HCT116 (cell line): Measurements from ENCODE around the gene KHNYN. TPM values are rescaled to one million over a fixed set of nuclear protein-coding genes. Genes with fewer than 3 reads are reported as not detected.

Source experiments
- ATAC-seq: fragments of 200-7000 bp; cut with Tn5 transposase; 2 replicates; pipeline ENCODE4 v1.9.1; 2020; ENCODE audit warnings: mild to moderate bottlenecking, moderate library complexity
- BruUV-seq: library from RNA; stranded (reverse); fragments of 400-500 nt; replicated peaks from 2 replicates; lab custom pipeline; 2021; lab: Mats Ljungman, UMichigan
- CTCF ChIA-PET: fragments of 300-600 bp; sonication (Branson Sonifier 250); formaldehyde crosslinking; loops from one replicate; lab custom pipeline; 2021; ENCODE audit warnings: antibody characterized with exemption; lab: Charles Lee
- POLR2A ChIA-PET: fragments of 300-600, 350-600 bp; sonication (Branson Sonifier 250); formaldehyde crosslinking; loops from one replicate; lab custom pipeline; 2021; ENCODE audit warnings: antibody characterized with exemption; lab: Charles Lee
- RAD21 ChIA-PET, 2 experiments: fragments of 300-600 bp; sonication (Branson Sonifier 250); formaldehyde crosslinking; loops; one replicate each; lab custom pipeline; 2023; ENCODE audit warnings: low total read pairs in 2 of 2; ENCODE audit not compliant: uncharacterized antibody in 2 of 2, unreplicated experiment in 2 of 2, low non-redundant PET in 1 of 2; lab: Charles Lee
- DNase-seq: peaks from one replicate; pipeline ENCODE4 v3.0.0-alpha.2; 2010; ENCODE audit warnings: low read depth, low spot score
- H2AFZ ChIP-seq: fragments of 200-600 bp; shearing (Covaris generic), sonication (generic); 2 replicates; pipeline ENCODE4 v1.6.1; 2017; ENCODE audit warnings: low read depth, mixed run types, mixed read lengths, antibody characterized with exemption, low read length; ENCODE audit not compliant: poor library complexity, severe bottlenecking
- H3K27ac ChIP-seq: 2 replicates; pipeline ENCODE4 v1.5.1; 2012; ENCODE audit warnings: low read depth, low read length
- H3K27me3 ChIP-seq: fragments of 200-600 bp; sonication (generic); 2 replicates; pipeline ENCODE4 v1.6.1; 2016; ENCODE audit warnings: mixed run types, low read length, mixed read lengths; ENCODE audit not compliant: insufficient read depth
- H3K36me3 ChIP-seq, 2 experiments: fragments of 200-500 bp in 1 of 2; fragments of 200-600 bp in 1 of 2; sonication (Bioruptor generic) in 1 of 2; sonication (generic) in 1 of 2; 2 replicates each; pipeline versions ENCODE4 v1.5.1 to v1.6.1; 2014 to 2016; ENCODE audit warnings: low read length in 2 of 2, inconsistent platforms in 1 of 2, mixed read lengths in 1 of 2, mixed run types in 1 of 2; ENCODE audit not compliant: insufficient read depth in 2 of 2, control insufficient read depth in 1 of 2
- H3K4me1 ChIP-seq, 2 experiments: fragments of 200-600 bp in 1 of 2; sonication (generic) in 1 of 2; 2 replicates each; pipeline versions ENCODE4 v1.5.1 to v1.6.1; 2012 to 2017; ENCODE audit warnings: low read length in 2 of 2, inconsistent platforms in 1 of 2, mild to moderate bottlenecking in 1 of 2, mixed read lengths in 1 of 2, mixed run types in 1 of 2, moderate library complexity in 1 of 2; ENCODE audit not compliant: insufficient read depth in 2 of 2, control insufficient read depth in 1 of 2
- H3K4me2 ChIP-seq: fragments of 200-600 bp; sonication (generic); 2 replicates; pipeline ENCODE4 v1.6.1; 2017; ENCODE audit warnings: mixed run types, low read length, mixed read lengths
- H3K4me3 ChIP-seq, 2 experiments: fragments of 200-600 bp in 1 of 2; sonication (generic) in 1 of 2; replicated peaks in 1 of 2; 2 replicates each; pipeline ENCODE4 v1.5.1; 2011 to 2016; ENCODE audit warnings: low read length in 2 of 2, control low read depth in 1 of 2, low read depth in 1 of 2, mild to moderate bottlenecking in 1 of 2, mixed read lengths in 1 of 2, mixed run types in 1 of 2
- H3K79me2 ChIP-seq: fragments of 200-600 bp; sonication (generic); 2 replicates; pipeline ENCODE4 v1.6.1; 2017; ENCODE audit warnings: mild to moderate bottlenecking, mixed run types, low read length, moderate library complexity, mixed read lengths; ENCODE audit not compliant: insufficient read depth
- H3K9ac ChIP-seq: fragments of 200-600 bp; sonication (generic); 2 replicates; pipeline ENCODE4 v1.6.1; 2016; ENCODE audit warnings: low read length, mixed read lengths
- H3K9me2 ChIP-seq: fragments of 200-600 bp; sonication (generic), shearing (Covaris generic); 2 replicates; pipeline ENCODE4 v1.6.1; 2017; ENCODE audit warnings: mixed run types, mild to moderate bottlenecking, moderate library complexity; ENCODE audit not compliant: insufficient read depth
- H3K9me3 ChIP-seq, 2 experiments: fragments of 200-500 bp in 1 of 2; fragments of 200-600 bp in 1 of 2; sonication (Bioruptor generic) in 1 of 2; sonication (generic) in 1 of 2; 2 replicates each; pipeline ENCODE4 v1.6.1; 2014 to 2017; ENCODE audit warnings: low read length in 2 of 2, mixed read lengths in 2 of 2, inconsistent platforms in 1 of 2, low read depth in 1 of 2, mild to moderate bottlenecking in 1 of 2, mixed run types in 1 of 2, moderate library complexity in 1 of 2; ENCODE audit not compliant: control insufficient read depth in 1 of 2, insufficient read depth in 1 of 2
- H4K20me1 ChIP-seq: fragments of 200-600 bp; sonication (generic), shearing (Covaris generic); 2 replicates; pipeline ENCODE4 v1.6.1; 2017; ENCODE audit warnings: mixed run types, mild to moderate bottlenecking, moderate library complexity; ENCODE audit not compliant: insufficient read depth
- EZH2phosphoT487 ChIP-seq: fragments of 200-600 bp; IDR thresholded peaks from 2 replicates; pipeline ENCODE4 v1.6.1; 2018; ENCODE audit warnings: antibody characterized with exemption, borderline replicate concordance
- FOSL1 ChIP-seq: IDR thresholded peaks from 2 replicates; pipeline ENCODE4 v1.6.1; 2012; ENCODE audit warnings: low read depth
- JUND ChIP-seq: IDR thresholded peaks from 2 replicates; pipeline ENCODE4 v1.6.1; 2012
- SP1 ChIP-seq: IDR thresholded peaks from 2 replicates; pipeline ENCODE4 v1.6.1; 2012; ENCODE audit warnings: low read depth
- TCF7L2 ChIP-seq: IDR thresholded peaks from 2 replicates; pipeline ENCODE4 v1.7.0; 2011; ENCODE audit warnings: borderline replicate concordance, inconsistent platforms; ENCODE audit not compliant: insufficient read depth, insufficient read length; ENCODE audit errors: extremely low read depth
- YY1 ChIP-seq: IDR thresholded peaks from 2 replicates; pipeline ENCODE4 v1.6.1; 2011; ENCODE audit warnings: low read length, low read depth, moderate library complexity, mild to moderate bottlenecking; ENCODE audit not compliant: insufficient replicate concordance; ENCODE audit errors: extremely low read depth
- ZFX ChIP-seq: fragments of 450-650 bp; IDR thresholded peaks from 2 replicates; pipeline ENCODE4 v1.6.1; 2017
- ZNF274 ChIP-seq: fragments of 200-500 bp; sonication (Bioruptor generic); IDR thresholded peaks from 2 replicates; pipeline ENCODE4 v1.6.1; 2014; ENCODE audit warnings: mild to moderate bottlenecking, low read depth, low read length, inconsistent platforms
- intact Hi-C: fragments of 100-400 bp; cut with micrococcal nuclease; formaldehyde crosslinking; loops from 2 replicates; pipeline ENCODE4 v1.10.0; 2022
- total RNA-seq: library from RNA; stranded (reverse); gene quantifications from one replicate; pipeline ENCODE4 v1.2.1, GENCODE V29; 2021; ENCODE audit not compliant: unreplicated experiment
- TF ChIP-seq, protein P1 (sequence below): IDR thresholded peaks from 2 replicates; pipeline ENCODE4 v1.6.1; 2012
- TF ChIP-seq, protein P2 (sequence below): IDR thresholded peaks from 2 replicates; pipeline ENCODE4 v1.6.1; 2012; ENCODE audit warnings: low read depth
- TF ChIP-seq, protein P3 (sequence below), 3 experiments: fragments of 200-600 bp in 1 of 3; sonication (generic) in 1 of 3; IDR thresholded peaks in 2 of 3; conservative IDR thresholded peaks in 1 of 3; 2 replicates each; pipeline ENCODE4 v1.5.1; 2012 to 2017; ENCODE audit warnings: low read depth in 2 of 3, low read length in 2 of 3, antibody characterized with exemption in 1 of 3, borderline replicate concordance in 1 of 3, control low read depth in 1 of 3, mild to moderate bottlenecking in 1 of 3, mixed read lengths in 1 of 3, mixed run types in 1 of 3, moderate library complexity in 1 of 3; ENCODE audit not compliant: insufficient read depth in 1 of 3

KHNYN gene
- total RNA-seq, 1 experiment from 2014 or later, result 50.1 TPM

DNA sequence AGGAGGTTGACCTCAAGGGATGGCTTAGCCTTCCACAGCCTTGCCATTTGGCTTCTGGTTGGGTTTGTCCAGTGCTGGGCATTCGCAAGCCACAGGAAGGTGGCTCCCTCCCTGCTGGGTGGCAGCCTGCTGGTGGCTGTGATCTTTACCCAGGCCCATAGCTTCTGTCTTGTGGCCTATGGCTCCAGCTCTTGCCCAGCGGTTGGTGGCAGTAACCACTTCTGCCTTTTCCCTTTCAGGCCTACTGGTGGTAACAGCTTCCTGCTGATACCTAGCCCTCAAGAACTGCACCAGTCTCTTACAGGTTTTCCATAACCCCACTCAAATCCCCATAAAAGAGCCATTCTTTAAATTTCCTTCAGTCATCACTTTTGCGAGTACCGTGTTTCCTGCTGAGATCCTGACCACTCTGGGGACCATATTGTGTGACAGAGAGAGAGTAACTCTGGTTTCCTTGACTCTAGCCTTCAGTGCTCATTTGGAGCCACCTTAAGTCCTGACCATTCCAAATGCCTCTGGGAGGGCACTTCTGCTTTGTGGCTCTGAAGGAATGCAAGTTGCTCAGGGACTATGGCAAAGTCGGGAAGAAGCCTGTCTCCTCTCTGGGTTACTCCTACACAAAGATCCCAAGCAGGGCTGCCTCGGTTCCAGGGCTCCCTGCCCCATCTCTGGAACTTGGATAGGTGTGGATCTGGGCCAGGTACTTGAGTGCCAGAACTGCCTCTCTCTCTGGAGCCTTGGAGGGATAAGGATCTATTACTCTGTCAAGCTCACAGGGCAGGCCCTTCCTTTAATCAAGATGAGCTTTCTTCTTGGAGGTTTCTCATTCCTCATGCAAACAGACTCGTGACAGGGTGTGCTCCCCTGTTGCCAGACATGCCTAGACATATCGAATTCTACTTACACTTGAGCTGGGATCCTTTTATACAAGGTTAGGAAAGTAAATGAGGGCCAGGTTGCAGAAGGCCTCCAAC, 33.9 kb upstream of the KHNYN start:
- Histone ChIP-seq H2AFZ (no peak overlapping the region), H3K4me2 (no peak overlapping the region), H3K27ac (no peak overlapping the region), H3K9me2 (no peaks in the 10 kb centered on the region), H3K4me3 (no peak overlapping the region), H3K79me2 (no peaks in the 10 kb centered on the region), H3K4me1 (peaks cover 20 to 29% of the 10 kb centered on the region in 2 experiments)
- no peak for DNase-seq
- CTCF ChIA-PET, result no interaction called here
- no peak for TF ChIP-seq YY1
- TF ChIP-seq, all 23 proteins: peak for 0
- H3K36me3 ChIP-seq, result no peaks in the 10 kb centered on the region
- ChIA-PET RAD21 (no interaction called here), POLR2A (no interaction called here)
- no peaks in the 10 kb centered on the region for H3K9me3 ChIP-seq
- H4K20me1 ChIP-seq, result no peaks in the 10 kb centered on the region
- BruUV-seq, result no TSS peak
- intact Hi-C loops, result no loop called here
- no peaks in the 10 kb centered on the region for H3K27me3 ChIP-seq
- H3K9ac ChIP-seq, result no peak overlapping the region
- ATAC-seq, result no peak

DNA sequence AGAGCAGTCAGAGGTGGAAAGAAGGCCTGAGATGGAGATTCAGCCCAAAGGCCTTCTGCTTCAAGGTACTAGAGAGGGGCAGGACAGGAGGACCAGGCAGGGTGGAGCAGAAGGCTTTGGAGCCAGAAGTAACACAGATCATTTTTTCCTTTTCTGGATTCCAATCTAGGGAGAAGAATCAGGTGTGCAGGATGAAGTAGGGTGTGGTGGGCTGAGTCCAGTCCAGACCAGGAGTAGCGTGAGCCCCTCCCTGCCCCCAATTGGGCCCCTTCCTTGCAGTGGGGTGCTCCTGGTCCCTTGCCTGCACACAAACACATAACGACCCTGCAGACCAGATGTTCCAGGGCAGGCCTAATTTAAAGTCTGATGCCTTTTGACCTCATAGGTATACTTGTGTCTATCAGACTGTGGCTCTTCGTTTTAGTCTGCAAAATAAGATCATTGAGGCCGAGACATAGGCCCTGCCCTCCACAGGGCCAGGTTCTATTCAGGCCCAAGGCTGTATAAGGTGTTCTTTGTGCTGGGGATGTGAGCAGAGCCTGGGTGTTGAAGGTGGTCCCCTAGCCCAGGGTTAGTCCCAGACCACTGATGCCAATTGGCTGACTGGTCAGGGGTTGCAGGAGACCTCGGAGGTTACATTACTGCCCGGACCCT, 32.0 kb upstream of the KHNYN start:
- Histone ChIP-seq H3K27ac (no peak overlapping the region), H4K20me1 (no peaks in the 10 kb centered on the region), H3K4me2 (no peak overlapping the region), H3K79me2 (no peaks in the 10 kb centered on the region), H3K9me3 (no peaks in the 10 kb centered on the region), H3K9ac (no peak overlapping the region), H3K27me3 (no peaks in the 10 kb centered on the region), H3K4me1 (peaks cover 12 to 14% of the 10 kb centered on the region in 2 experiments), H3K9me2 (no peaks in the 10 kb centered on the region), H3K4me3 (no peak overlapping the region), H2AFZ (no peak overlapping the region), H3K36me3 (no peaks in the 10 kb centered on the region)
- ChIA-PET CTCF (no interaction called here), POLR2A (no interaction called here), RAD21 (no interaction called here)
- ATAC-seq, result no peak
- no TSS peak for BruUV-seq
- intact Hi-C loops, result no loop called here
- DNase-seq, result no peak
- TF ChIP-seq SP1 (no peak), TCF7L2 (no peak), EZH2phosphoT487 (no peak), FOSL1 (no peak), YY1 (no peak), JUND (no peak), ZFX (no peak), ZNF274 (no peak)
- TF ChIP-seq, protein P1, sequence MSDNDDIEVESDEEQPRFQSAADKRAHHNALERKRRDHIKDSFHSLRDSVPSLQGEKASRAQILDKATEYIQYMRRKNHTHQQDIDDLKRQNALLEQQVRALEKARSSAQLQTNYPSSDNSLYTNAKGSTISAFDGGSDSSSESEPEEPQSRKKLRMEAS, result no peak
- TF ChIP-seq, protein P2, sequence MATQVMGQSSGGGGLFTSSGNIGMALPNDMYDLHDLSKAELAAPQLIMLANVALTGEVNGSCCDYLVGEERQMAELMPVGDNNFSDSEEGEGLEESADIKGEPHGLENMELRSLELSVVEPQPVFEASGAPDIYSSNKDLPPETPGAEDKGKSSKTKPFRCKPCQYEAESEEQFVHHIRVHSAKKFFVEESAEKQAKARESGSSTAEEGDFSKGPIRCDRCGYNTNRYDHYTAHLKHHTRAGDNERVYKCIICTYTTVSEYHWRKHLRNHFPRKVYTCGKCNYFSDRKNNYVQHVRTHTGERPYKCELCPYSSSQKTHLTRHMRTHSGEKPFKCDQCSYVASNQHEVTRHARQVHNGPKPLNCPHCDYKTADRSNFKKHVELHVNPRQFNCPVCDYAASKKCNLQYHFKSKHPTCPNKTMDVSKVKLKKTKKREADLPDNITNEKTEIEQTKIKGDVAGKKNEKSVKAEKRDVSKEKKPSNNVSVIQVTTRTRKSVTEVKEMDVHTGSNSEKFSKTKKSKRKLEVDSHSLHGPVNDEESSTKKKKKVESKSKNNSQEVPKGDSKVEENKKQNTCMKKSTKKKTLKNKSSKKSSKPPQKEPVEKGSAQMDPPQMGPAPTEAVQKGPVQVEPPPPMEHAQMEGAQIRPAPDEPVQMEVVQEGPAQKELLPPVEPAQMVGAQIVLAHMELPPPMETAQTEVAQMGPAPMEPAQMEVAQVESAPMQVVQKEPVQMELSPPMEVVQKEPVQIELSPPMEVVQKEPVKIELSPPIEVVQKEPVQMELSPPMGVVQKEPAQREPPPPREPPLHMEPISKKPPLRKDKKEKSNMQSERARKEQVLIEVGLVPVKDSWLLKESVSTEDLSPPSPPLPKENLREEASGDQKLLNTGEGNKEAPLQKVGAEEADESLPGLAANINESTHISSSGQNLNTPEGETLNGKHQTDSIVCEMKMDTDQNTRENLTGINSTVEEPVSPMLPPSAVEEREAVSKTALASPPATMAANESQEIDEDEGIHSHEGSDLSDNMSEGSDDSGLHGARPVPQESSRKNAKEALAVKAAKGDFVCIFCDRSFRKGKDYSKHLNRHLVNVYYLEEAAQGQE, result no peak
- TF ChIP-seq, protein P3, sequence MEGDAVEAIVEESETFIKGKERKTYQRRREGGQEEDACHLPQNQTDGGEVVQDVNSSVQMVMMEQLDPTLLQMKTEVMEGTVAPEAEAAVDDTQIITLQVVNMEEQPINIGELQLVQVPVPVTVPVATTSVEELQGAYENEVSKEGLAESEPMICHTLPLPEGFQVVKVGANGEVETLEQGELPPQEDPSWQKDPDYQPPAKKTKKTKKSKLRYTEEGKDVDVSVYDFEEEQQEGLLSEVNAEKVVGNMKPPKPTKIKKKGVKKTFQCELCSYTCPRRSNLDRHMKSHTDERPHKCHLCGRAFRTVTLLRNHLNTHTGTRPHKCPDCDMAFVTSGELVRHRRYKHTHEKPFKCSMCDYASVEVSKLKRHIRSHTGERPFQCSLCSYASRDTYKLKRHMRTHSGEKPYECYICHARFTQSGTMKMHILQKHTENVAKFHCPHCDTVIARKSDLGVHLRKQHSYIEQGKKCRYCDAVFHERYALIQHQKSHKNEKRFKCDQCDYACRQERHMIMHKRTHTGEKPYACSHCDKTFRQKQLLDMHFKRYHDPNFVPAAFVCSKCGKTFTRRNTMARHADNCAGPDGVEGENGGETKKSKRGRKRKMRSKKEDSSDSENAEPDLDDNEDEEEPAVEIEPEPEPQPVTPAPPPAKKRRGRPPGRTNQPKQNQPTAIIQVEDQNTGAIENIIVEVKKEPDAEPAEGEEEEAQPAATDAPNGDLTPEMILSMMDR (IDR thresholded peaks at IDR 0.05 in 2 of 3, conservative IDR thresholded peaks at IDR 0.05 in 1 of 3; ENCODE audit: borderline replicate concordance in 1 of 3, insufficient read depth in 1 of 3, low read depth in 2 of 3, low read length in 2 of 3), result no peak
